ENCODE data around the gene YAE1.

Gene YAE1

GRCh38 chr7:39557911-39558310 lies 8.3 kb upstream of the YAE1 start:
- DNase-seq = no peak

GRCh38 chr7:39560408-39560807 lies 5.8 kb upstream of the YAE1 start:
- no peak for DNase-seq

- DNase-seq = no peak
These were observed 5.2 kb upstream of the YAE1 start for GRCh38 chr7:39560997-39561396.

- DNase-seq = no peak
These were observed 666 bp upstream of the YAE1 start for GRCh38 chr7:39565538-39565937.

- DNase-seq = no peak
These were observed 1.1 kb downstream of the YAE1 start for GRCh38 chr7:39567294-39567693.

GRCh38 chr7:39574673-39575349 lies 8.6 kb downstream of the YAE1 start:
- DNase-seq = no peak

GRCh38 chr7:39577229-39577874 lies 11.1 kb downstream of the YAE1 start:
- DNase-seq = no peak

- peak; percentile 85 for DNase-seq
These were observed 14.1 kb downstream of the YAE1 start for GRCh38 chr7:39580149-39580874.

GRCh38 chr7:39582536-39582935 lies 16.3 kb downstream of the YAE1 start:
- no peak for DNase-seq

GRCh38 chr7:39583539-39583938 lies 17.3 kb downstream of the YAE1 start:
- no peak for DNase-seq

GRCh38 chr7:39587393-39587792 lies 21.2 kb downstream of the YAE1 start:
- no peak for DNase-seq

- no peak for DNase-seq
These were observed 22.2 kb downstream of the YAE1 start for GRCh38 chr7:39588416-39588815.

GRCh38 chr7:39589323-39590111 lies 23.3 kb downstream of the YAE1 start:
- DNase-seq = no peak

GRCh38 chr7:39592586-39592985 lies 26.4 kb downstream of the YAE1 start:
- no peak for DNase-seq

- DNase-seq = no peak
These were observed 28.9 kb downstream of the YAE1 start for GRCh38 chr7:39594988-39595620.

- no peak for DNase-seq
These were observed 36.1 kb downstream of the YAE1 start for GRCh38 chr7:39602351-39602750.

- DNase-seq = no peak
These were observed 37.7 kb downstream of the YAE1 start for GRCh38 chr7:39603924-39604323.

- no peak for DNase-seq
These were observed 38.9 kb downstream of the YAE1 start for GRCh38 chr7:39605087-39605486.

- DNase-seq = no peak
These were observed 40.1 kb downstream of the YAE1 start for GRCh38 chr7:39606352-39606751.

GRCh38 chr7:39606941-39607340 lies 40.7 kb downstream of the YAE1 start:
- DNase-seq = no peak

GRCh38 chr7:39607865-39608264 lies 41.7 kb downstream of the YAE1 start:
- no peak for DNase-seq

- no peak for DNase-seq
These were observed 42.1 kb downstream of the YAE1 start for GRCh38 chr7:39608278-39608677.
